Pancreas (tissue), 10 donors: Measurements from ENCODE around the gene SLC2A1. TPM values are rescaled to one million over a fixed set of nuclear protein-coding genes. Genes with fewer than 3 reads are reported as not detected.
A peak's percentile ranks its signal among the peaks of the same experiment; 100 is the strongest.

ENCODE experiments used
- ATAC-seq, 4 donors: fragments of 200-7000 bp; cut with Tn5 transposase; one replicate each; pipeline versions ENCODE4 v1.8.0 to v1.9.1; 2020; ENCODE audit warnings: mild to moderate bottlenecking in 4 of 4, moderate library complexity in 4 of 4
- DNase-seq, 6 donors: peaks; one replicate each; pipeline ENCODE4 v3.0.0-alpha.2; 2020
- FAIRE-seq: peaks from 2 replicates; lab custom pipeline; 2012; peaks lifted over from hg19 to GRCh38; lab: Jason Lieb, UNC
- H3K27ac ChIP-seq, 4 donors: fragments of 200-600 bp; sonication (generic); 1 replicate in 3 of 4; 2 replicates in 1 of 4; pipeline versions ENCODE4 v1.5.0 to v1.8.0; 2020
- H3K27me3 ChIP-seq, 4 donors: fragments of 200-600 bp; one replicate each; pipeline ENCODE4 v1.8.0; 2021
- H3K36me3 ChIP-seq, 3 donors: fragments of 200-600 bp; sonication (generic) in 1 of 3; one replicate each; pipeline versions ENCODE4 v1.5.0 to v1.8.0; 2020 to 2021
- H3K4me1 ChIP-seq, 3 donors: fragments of 200-600 bp; one replicate each; pipeline ENCODE4 v1.8.0; 2021
- H3K4me3 ChIP-seq, 4 donors: fragments of 200-600 bp; sonication (generic) in 2 of 4; one replicate each; pipeline versions ENCODE4 v1.5.0 to v1.8.0; 2020 to 2021
- H3K9me3 ChIP-seq, 4 donors: fragments of 200-600 bp; one replicate each; pipeline ENCODE4 v1.8.0; 2021
- WGBS, 2 donors: extraction: QIAGEN DNeasy Blood & Tissue Kit; methylation state at CpG; one replicate each; pipeline ENCODE4 v1.1.7; 2013; 5-methylcytosine and 5-hydroxymethylcytosine counted together
- intact Hi-C, 3 donors: fragments of 100-400 bp; cut with DNase I; formaldehyde crosslinking; loops; one replicate each; pipeline versions ENCODE4 v1.11.1 to v1.14.2; 2022
- polyA plus RNA-seq, 2 donors: library from polyadenylated mRNA; stranded (reverse); fragments of 200-250 nt; gene quantifications; one replicate each; pipeline ENCODE4 v1.2.3, GENCODE V29; 2013
- total RNA-seq, 6 donors: library from RNA; stranded (reverse); fragmentation: NEBNext Ultra II Directional in 4 of 6; extraction: Animal tissue kit (Norgen Biotek cat#: 25700) in 4 of 6; gene quantifications; one replicate each; pipeline versions ENCODE4 v1.2.1 to v1.2.4, GENCODE V29; 2021 to 2023
- TF ChIP-seq, protein P1 (sequence below), 4 donors: fragments of 200-600 bp; sonication (generic) in 3 of 4; IDR thresholded peaks; one replicate each; pipeline versions ENCODE4 v1.5.0 to v1.8.0; 2021; ENCODE audit warnings: antibody characterized with exemption in 4 of 4
- donor health status: healthy with polysubstance abuse.
- donor health status: DM: no; HTN: no; CAD: no; lungs with moderate emphysema.
- donor health status: DM: no; HTN: no; CAD: no.
- donor health status: control.
- donor health status: control.
- donor health status: Bipolar disorder and iron deficiency.
- donor health status: DM: yes; HTN: yes; CAD: no.
- donor health status: DM: no; HTN: no; CAD: no.
- donor health status: DM: no; HTN: no; CAD: no.
- donor health status: DM: yes; HTN: yes; CAD: no.

Gene SLC2A1
- total and polyA plus RNA-seq, 8 donors = 1.6 to 10.9 (median 6.8) TPM

DNA sequence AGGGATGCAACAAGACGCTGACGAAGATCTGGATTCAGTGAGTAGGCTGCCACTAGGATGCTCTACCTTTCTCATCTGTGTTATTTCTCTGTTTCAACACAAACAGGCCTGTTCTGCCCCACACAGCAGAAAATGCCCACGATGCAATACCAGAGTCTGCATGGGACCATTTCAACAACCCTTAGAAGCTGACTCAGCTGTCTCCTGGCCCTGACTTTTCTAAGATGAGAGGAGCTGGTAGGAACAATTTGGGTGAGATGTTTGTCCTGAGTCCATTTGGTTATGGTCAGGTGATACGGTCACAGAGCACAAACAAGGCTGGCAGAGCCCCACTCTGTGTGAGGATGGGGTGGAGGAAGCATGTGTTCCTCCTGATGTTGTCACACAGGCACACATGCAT lies 11.5 kb upstream of the SLC2A1 start:
- intact Hi-C loops = no loop called here
- ATAC-seq = no peak

DNA sequence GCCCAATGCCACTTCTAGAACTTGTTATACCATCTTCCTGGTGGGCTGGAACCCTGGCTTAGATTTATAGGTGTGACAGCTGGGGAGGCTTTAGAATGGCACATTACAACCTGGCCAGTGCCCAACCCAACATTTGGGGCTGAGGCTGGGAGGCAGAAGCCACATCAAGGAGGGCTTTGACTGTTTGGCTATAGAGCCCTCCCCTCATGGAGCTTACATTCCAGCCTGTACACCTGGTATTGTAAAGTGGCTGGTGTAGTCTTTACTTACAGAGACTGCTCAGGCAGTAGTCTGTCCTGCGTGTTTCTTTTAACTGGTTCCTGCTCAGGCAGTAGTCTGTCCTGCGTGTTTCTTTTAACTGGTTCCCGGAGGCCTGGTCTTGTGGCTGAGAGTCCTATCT lies 10.0 kb upstream of the SLC2A1 start:
- no peak for DNase-seq
- peaks cover 0 to 4% (median 3%) of the 10 kb centered on the region in 3 donors for H3K4me1 ChIP-seq
- intact Hi-C loops = no loop called here
- H3K4me3 ChIP-seq = no peak overlapping the region
- no peaks in the 10 kb centered on the region for H3K27me3 ChIP-seq
- 82 to 85% methylated on average over 3 of the region's 3 CpGs for WGBS, 2 donors
- no peak for FAIRE-seq
- ATAC-seq = no peak
- TF ChIP-seq, protein P1, sequence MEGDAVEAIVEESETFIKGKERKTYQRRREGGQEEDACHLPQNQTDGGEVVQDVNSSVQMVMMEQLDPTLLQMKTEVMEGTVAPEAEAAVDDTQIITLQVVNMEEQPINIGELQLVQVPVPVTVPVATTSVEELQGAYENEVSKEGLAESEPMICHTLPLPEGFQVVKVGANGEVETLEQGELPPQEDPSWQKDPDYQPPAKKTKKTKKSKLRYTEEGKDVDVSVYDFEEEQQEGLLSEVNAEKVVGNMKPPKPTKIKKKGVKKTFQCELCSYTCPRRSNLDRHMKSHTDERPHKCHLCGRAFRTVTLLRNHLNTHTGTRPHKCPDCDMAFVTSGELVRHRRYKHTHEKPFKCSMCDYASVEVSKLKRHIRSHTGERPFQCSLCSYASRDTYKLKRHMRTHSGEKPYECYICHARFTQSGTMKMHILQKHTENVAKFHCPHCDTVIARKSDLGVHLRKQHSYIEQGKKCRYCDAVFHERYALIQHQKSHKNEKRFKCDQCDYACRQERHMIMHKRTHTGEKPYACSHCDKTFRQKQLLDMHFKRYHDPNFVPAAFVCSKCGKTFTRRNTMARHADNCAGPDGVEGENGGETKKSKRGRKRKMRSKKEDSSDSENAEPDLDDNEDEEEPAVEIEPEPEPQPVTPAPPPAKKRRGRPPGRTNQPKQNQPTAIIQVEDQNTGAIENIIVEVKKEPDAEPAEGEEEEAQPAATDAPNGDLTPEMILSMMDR (IDR thresholded peaks at IDR 0.05) = no peak
- H3K9me3 ChIP-seq = no peaks in the 10 kb centered on the region
- no peak overlapping the region for H3K27ac ChIP-seq
- no peaks in the 10 kb centered on the region for H3K36me3 ChIP-seq

More for the DNA sequence above, 11.5 kb upstream of the SLC2A1 start:
- FAIRE-seq = no peak
- H3K9me3 ChIP-seq = no peaks in the 10 kb centered on the region
- H3K36me3 ChIP-seq = no peaks in the 10 kb centered on the region
- H3K27me3 ChIP-seq = no peaks in the 10 kb centered on the region
- 84 to 89% methylated on average over 4 of the region's 4 CpGs for WGBS, 2 donors
- no peak overlapping the region for H3K4me3 ChIP-seq
- H3K27ac ChIP-seq = no peak overlapping the region
- H3K4me1 ChIP-seq = peaks cover 0 to 4% (median 2%) of the 10 kb centered on the region in 3 donors
- no peak for DNase-seq
- TF ChIP-seq, protein P1 (IDR thresholded peaks at IDR 0.05) = no peak

DNA sequence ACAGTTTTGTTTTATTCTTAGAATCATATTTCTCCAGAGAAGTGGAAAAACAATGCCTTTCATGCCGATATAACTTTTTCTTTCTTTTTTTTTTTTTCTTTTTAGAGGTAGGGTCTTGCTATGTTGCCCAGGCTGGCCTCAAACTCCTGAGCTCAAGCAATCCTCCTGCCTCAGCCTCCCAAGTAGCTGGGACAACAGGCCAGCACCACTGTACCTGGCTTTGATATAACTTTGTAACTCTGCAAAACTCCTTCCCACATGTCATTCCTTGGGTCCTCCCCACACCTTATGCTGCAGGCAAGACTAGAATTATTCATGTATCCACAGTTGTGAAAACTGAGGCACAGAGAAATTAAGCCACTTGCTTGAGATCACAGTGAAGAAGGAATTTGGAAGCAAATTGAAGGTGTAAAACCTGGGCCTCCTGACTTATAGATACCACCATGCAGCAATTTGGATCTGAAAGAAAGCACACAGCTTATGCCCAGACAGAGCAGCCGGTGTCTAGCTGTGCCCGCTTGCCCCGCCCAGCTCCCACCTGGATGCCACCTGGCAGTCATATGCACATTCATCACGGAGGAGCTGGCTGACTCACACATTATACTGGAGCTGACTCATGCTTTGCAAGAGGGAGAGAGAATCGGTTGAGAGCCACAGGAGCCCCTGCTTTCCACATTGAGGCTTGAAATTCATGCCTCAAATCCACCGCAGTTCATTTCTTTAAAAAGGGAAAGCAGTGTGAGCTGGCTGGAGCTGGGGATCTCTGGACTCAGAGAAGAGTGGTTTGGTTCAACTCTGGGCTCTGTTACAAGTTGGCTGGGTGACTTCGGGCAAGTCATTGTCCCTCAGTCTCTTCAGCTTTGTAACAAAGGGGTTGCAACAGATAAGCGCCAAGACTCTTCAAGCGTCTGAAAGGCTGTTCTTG lies 8.3 kb upstream of the SLC2A1 start:
- intact Hi-C loops = no loop called here
- no peak for FAIRE-seq
- Histone ChIP-seq H3K36me3 (no peaks in the 10 kb centered on the region), H3K9me3 (no peaks in the 10 kb centered on the region), H3K4me3 (no peak overlapping the region), H3K4me1 (peaks cover 0 to 4% (median 3%) of the 10 kb centered on the region in 3 donors), H3K27me3 (no peaks in the 10 kb centered on the region), H3K27ac (peak overlapping the region in 2 of 4 donors; percentile 15 to 36)
- WGBS, 2 donors = 59 to 61% methylated on average over 10 of the region's 10 CpGs
- DNase-seq = peak in 4 of 6 donors; percentile 42 to 70 (median 56)
- ATAC-seq = peak; percentile 79 to 96 (median 93)
- TF ChIP-seq, protein P1 (IDR thresholded peaks at IDR 0.05) = no peak

DNA sequence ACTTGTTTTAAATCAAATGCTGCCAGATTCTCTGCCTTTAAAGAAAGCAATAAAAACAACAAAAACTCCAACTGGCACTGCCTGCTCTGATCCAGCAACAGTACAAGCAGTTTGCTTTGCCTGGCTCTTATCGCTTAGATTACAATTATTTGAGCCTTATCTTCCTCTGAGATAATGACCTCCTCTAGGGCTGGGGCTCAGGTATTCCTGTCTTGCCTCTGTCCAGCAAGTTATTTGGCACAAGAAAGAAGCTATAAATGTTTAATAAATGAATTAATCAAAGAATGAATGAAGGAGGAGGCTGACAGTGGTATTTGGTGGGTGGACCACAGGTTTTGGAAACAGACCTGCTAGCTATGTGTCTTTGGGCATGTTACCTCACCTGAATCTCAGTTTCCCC lies 6.7 kb upstream of the SLC2A1 start:
- ATAC-seq (peak in 3 of 4 donors; percentile 34 to 53 (median 52)), FAIRE-seq (no peak), DNase-seq (no peak)
- intact Hi-C loops = no loop called here
- Histone ChIP-seq H3K4me1 (peaks cover 0 to 4% (median 3%) of the 10 kb centered on the region in 3 donors), H3K27me3 (no peaks in the 10 kb centered on the region), H3K4me3 (no peak overlapping the region), H3K9me3 (no peaks in the 10 kb centered on the region), H3K27ac (no peak overlapping the region), H3K36me3 (no peaks in the 10 kb centered on the region)
- 13% methylated on average over 1 of the region's 1 CpG for WGBS, 2 donors
- TF ChIP-seq, protein P1 (IDR thresholded peaks at IDR 0.05) = no peak
